Loucy (cell line): ENCODE data around the gene BRD9.

Experiments
- H2AFZ ChIP-seq: fragments of 200-600 bp; sonication (generic); 2 replicates; pipeline ENCODE4 v1.6.0; 2016; ENCODE audit warnings: antibody characterized with exemption, mild to moderate bottlenecking, low read length, moderate library complexity
- H3F3A ChIP-seq: fragments of 200-600 bp; 2 replicates; pipeline ENCODE4 v1.6.0; 2016; ENCODE audit warnings: antibody characterized with exemption, low read depth, mild to moderate bottlenecking
- H3K27me3 ChIP-seq: fragments of 200-600 bp; sonication (generic); 2 replicates; pipeline ENCODE4 v1.6.1; 2014; ENCODE audit warnings: low read length, mild to moderate bottlenecking; ENCODE audit not compliant: insufficient read depth, poor library complexity, severe bottlenecking
- H3K36me3 ChIP-seq: fragments of 200-600 bp; sonication (generic); 2 replicates; pipeline ENCODE4 v1.6.1; 2016; ENCODE audit warnings: low read length; ENCODE audit not compliant: insufficient read depth
- H3K4me1 ChIP-seq: fragments of 200-600 bp; sonication (generic); 2 replicates; pipeline ENCODE4 v1.5.1; 2014; ENCODE audit warnings: low read length, mild to moderate bottlenecking; ENCODE audit not compliant: insufficient read depth, poor library complexity, severe bottlenecking
- H3K4me2 ChIP-seq: fragments of 200-600 bp; sonication (generic); 2 replicates; pipeline ENCODE4 v1.6.0; 2014; ENCODE audit warnings: antibody characterized with exemption, low read length, low read depth, mild to moderate bottlenecking; ENCODE audit not compliant: poor library complexity, severe bottlenecking
- H3K4me3 ChIP-seq: fragments of 200-600 bp; sonication (generic); 2 replicates; pipeline ENCODE4 v1.5.1; 2014; ENCODE audit warnings: low read length, mild to moderate bottlenecking, mixed read lengths; ENCODE audit not compliant: poor library complexity, severe bottlenecking
- H3K79me2 ChIP-seq: fragments of 200-600 bp; sonication (generic); 2 replicates; pipeline ENCODE4 v1.6.1; 2014; ENCODE audit warnings: low read length; ENCODE audit not compliant: insufficient read depth
- H3K9ac ChIP-seq: fragments of 200-600 bp; sonication (generic); 2 replicates; pipeline ENCODE4 v1.6.0; 2014; ENCODE audit warnings: mild to moderate bottlenecking, low read depth, low read length, moderate library complexity; ENCODE audit not compliant: poor library complexity, severe bottlenecking
- H3K9me2 ChIP-seq: fragments of 200-600 bp; sonication (generic); replicated peaks from 2 replicates; pipeline ENCODE4 v1.6.1; 2016; ENCODE audit warnings: low read depth, low read length, mixed read lengths
- H3K9me3 ChIP-seq: fragments of 200-600 bp; sonication (generic); 2 replicates; pipeline ENCODE4 v1.6.1; 2014; ENCODE audit warnings: mild to moderate bottlenecking, antibody characterized with exemption, low read length, low read depth; ENCODE audit not compliant: insufficient read depth
- H4K20me1 ChIP-seq: fragments of 200-600 bp; sonication (generic); 2 replicates; pipeline ENCODE4 v1.6.0; 2014; ENCODE audit warnings: antibody characterized with exemption, low read length, mild to moderate bottlenecking; ENCODE audit not compliant: insufficient read depth, poor library complexity, severe bottlenecking
- EZH2phosphoT487 ChIP-seq: fragments of 200-600 bp; IDR thresholded peaks from 2 replicates; pipeline ENCODE4 v1.6.1; 2018; ENCODE audit warnings: antibody characterized with exemption, mild to moderate bottlenecking, moderate library complexity, borderline replicate concordance
- TF ChIP-seq, protein P1 (sequence below): fragments of 200-600 bp; sonication (generic); conservative IDR thresholded peaks from 2 replicates; pipeline ENCODE4 v1.5.1; 2014; ENCODE audit warnings: mild to moderate bottlenecking, antibody characterized with exemption, low read length

The BRD9 gene

GRCh38 chr5:883475-884181, 9.0 kb downstream of the BRD9 start:
- Histone ChIP-seq H3K79me2 (peaks cover 43% of the 10 kb centered on the region), H2AFZ (no peak overlapping the region), H3K9me2 (no peaks in the 10 kb centered on the region), H4K20me1 (peaks cover 24% of the 10 kb centered on the region), H3K9ac (no peak overlapping the region), H3K27me3 (no peaks in the 10 kb centered on the region), H3K4me2 (no peak overlapping the region), H3K9me3 (no peaks in the 10 kb centered on the region), H3F3A (no peaks in the 10 kb centered on the region), H3K4me3 (no peak overlapping the region), H3K4me1 (peaks cover under 1% of the 10 kb centered on the region), H3K36me3 (peaks cover 76% of the 10 kb centered on the region; the same call in 1 of the 2 replicates)
- TF ChIP-seq EZH2phosphoT487, result no peak
- TF ChIP-seq, protein P1, sequence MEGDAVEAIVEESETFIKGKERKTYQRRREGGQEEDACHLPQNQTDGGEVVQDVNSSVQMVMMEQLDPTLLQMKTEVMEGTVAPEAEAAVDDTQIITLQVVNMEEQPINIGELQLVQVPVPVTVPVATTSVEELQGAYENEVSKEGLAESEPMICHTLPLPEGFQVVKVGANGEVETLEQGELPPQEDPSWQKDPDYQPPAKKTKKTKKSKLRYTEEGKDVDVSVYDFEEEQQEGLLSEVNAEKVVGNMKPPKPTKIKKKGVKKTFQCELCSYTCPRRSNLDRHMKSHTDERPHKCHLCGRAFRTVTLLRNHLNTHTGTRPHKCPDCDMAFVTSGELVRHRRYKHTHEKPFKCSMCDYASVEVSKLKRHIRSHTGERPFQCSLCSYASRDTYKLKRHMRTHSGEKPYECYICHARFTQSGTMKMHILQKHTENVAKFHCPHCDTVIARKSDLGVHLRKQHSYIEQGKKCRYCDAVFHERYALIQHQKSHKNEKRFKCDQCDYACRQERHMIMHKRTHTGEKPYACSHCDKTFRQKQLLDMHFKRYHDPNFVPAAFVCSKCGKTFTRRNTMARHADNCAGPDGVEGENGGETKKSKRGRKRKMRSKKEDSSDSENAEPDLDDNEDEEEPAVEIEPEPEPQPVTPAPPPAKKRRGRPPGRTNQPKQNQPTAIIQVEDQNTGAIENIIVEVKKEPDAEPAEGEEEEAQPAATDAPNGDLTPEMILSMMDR, result no peak

- Histone ChIP-seq H3K4me1 (no peaks in the 10 kb centered on the region), H4K20me1 (peaks cover 24% of the 10 kb centered on the region), H3K79me2 (peaks cover 40% of the 10 kb centered on the region), H3K4me2 (no peak overlapping the region), H3K36me3 (peaks cover 74% of the 10 kb centered on the region; the same call in 1 of the 2 replicates), H3K27me3 (no peaks in the 10 kb centered on the region), H3K9me2 (no peaks in the 10 kb centered on the region), H3F3A (no peaks in the 10 kb centered on the region), H3K9ac (no peak overlapping the region), H3K4me3 (no peak overlapping the region), H3K9me3 (no peaks in the 10 kb centered on the region), H2AFZ (no peak overlapping the region)
- TF ChIP-seq, protein P1, result no peak
- no peak for TF ChIP-seq EZH2phosphoT487
These were observed 10.1 kb downstream of the BRD9 start for GRCh38 chr5:882253-883183.

DNA sequence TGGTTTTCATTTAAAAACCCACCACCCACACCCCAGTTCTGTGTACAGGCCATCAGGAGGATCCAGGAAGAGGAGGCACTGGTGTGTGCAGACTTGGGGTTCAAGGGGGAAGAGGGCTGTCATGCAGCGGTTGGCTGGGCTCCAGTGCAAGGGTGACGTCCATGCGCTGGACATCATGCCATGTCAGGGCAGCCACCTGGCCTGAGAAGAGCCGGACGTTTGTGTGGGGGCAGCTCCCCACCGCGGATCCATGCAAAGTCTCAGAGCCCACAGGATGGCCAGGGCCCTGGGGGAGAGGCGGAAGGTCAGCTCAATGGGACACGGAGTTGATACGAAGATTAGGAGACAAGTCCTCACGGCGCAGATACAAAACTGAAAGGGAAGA, 11.1 kb downstream of the BRD9 start:
- Histone ChIP-seq H3K79me2 (peaks cover 40% of the 10 kb centered on the region), H3K4me2 (no peak overlapping the region), H4K20me1 (peaks cover 24% of the 10 kb centered on the region), H3K27me3 (no peaks in the 10 kb centered on the region), H3K4me1 (no peaks in the 10 kb centered on the region), H3K4me3 (no peak overlapping the region), H3K9me3 (no peaks in the 10 kb centered on the region), H3F3A (no peaks in the 10 kb centered on the region), H3K36me3 (peaks cover 74% of the 10 kb centered on the region; the same call in 1 of the 2 replicates), H2AFZ (no peak overlapping the region), H3K9ac (no peak overlapping the region), H3K9me2 (no peaks in the 10 kb centered on the region)
- TF ChIP-seq, protein P1, result no peak
- TF ChIP-seq EZH2phosphoT487, result no peak
